Medulla oblongata (tissue), 1 donor: ENCODE measurements around the gene MYT1.

ENCODE experiments used
- DNase-seq: peaks from one replicate; pipeline ENCODE4 v3.0.0-alpha.2; 2015; ENCODE audit errors: extremely low spot score

The MYT1 gene

DNA sequence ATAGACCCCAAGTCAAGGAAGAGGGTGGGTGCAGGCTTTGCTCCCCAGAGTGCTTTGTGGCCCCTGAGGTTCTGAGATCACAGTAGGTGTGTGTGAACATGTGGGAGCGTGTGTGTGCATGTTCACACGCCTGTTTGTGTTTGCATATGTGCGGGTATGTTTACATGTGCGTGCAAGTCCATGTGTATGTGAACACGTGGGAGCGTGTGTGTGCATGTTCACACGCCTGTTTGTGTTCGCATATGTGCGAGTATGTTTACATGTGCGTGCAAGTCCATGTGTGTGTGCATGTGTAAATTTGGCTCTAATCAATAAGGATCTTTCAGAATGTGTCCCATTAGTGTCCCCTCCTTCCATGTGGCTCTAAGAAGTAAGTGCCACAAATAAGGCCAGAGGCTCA lies 49.9 kb downstream of the MYT1 start:
- DNase-seq: no peak

DNA sequence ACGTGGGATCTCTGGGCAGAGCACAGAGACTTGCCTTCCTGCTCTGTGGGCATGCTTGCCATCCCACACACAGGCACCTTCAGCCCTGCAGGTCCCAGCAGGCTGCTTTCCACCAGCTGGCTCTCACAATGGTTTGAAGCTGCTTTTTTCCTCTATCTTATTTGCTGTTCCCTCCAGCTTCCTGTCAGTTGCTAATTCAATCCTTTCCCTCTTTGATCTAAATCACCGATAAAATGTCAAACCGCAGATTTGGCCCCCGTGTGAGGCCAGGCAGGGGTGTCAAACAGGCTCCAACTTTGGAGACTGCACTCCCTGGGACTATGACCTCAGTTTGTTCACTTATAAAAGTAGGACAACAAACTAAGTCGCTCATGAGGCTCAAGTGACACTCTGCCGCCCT lies 50.7 kb downstream of the MYT1 start:
- no peak for DNase-seq

DNA sequence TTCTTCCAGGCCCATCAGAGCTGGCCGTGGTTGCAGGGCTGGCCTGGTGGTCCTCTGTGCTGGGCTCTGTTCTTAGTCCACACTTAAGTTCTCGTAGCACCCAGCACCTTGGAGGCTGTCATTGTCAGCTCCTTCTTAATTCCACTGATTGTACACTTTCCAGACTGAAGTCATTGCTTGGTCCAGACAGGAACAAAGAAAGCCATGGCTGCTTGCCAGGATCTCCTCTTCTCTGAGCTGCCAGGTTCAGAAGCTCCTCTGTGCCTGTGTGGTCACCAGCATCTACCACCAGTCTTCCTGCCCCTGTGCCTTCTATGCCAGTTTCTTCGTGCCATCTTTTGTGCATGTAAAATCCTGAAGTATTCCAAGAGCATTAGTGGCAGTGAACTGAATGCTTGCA lies 51.8 kb downstream of the MYT1 start:
- DNase-seq: peak; percentile 33

DNA sequence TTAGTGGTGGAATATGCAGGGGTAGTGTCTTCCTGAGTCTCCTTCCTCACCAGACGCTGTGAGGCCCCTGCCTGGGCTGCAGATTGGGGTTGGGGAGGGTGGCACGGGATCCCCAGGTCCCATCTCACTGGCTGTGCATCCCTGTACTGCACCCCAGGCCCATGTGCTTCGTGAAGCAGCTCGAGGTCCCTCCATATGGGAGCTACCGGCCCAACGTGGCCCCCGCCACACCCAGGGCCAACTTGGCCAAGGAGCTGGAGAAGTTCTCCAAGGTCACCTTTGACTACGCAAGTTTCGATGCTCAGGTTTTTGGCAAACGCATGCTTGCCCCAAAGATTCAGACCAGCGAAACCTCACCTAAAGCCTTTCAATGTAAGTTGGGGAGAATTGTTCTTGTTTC lies 52.7 kb downstream of the MYT1 start:
- DNase-seq: no peak

DNA sequence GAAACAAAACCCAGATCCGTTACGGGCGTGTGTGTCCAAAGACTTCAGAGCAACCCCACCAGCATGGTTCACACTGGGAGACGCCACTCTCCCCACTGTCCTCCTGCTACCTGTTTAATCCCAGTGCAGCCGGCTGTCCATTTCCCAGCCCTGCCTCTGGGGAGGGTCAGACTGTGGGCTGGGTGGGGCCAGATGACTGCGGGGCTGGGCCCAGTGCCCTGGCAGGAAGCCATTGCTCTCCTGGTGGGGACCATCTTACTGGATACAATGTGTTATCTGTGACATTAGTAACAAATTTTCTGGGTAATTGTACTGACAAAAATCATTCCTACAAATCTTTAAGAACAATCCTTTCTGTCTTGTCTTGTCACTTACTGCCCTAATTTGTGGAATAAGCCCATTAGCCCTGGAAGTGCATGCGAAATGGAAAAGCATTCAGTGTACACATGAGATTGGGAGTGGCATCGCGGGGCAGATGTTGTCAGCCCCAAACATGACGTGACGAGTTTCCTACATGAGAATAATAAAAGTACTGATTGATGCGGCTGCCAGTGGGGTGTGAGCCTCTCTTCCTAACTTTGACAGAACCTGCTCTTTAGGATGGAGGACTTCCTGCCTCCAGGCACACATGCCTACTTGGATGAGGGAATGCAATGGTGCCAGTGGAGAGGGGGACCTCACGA lies 53.4 kb downstream of the MYT1 start:
- no peak for DNase-seq

DNA sequence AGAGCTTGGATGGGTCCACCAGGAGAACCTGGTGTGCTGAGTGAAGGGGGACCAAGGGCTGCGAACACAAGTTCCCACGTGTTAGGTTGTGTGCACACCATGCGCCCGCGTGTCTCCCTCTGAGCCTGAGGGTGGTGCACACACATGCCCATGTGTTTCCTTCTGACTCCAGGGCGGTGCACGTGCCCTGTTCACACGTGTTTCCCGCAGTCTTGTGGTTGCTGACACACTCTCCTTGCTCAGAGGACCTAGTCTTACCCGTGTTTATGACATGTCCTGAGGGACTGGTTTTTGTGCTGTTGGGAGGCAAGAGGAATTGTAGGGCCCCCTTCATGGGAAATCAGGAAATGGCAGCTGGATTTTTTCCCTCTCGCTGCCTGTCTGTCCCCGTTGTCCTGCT lies 55.0 kb downstream of the MYT1 start:
- no peak for DNase-seq

DNA sequence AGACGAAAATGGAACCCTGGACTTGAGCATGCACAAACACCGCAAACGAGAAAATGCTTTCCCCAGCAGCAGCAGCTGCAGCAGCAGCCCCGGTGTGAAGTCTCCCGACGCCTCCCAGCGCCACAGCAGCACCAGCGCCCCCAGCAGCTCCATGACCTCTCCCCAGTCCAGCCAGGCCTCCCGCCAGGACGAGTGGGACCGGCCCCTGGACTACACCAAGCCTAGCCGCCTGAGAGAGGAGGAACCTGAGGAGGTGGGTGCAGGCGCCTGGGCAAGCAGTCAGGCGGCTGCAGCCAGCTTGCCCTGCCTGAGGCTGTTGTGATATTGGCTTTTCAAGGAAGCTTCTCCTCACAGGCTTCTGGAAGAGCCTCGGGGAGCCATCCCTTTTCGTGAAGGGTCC lies 55.5 kb downstream of the MYT1 start:
- DNase-seq: no peak

DNA sequence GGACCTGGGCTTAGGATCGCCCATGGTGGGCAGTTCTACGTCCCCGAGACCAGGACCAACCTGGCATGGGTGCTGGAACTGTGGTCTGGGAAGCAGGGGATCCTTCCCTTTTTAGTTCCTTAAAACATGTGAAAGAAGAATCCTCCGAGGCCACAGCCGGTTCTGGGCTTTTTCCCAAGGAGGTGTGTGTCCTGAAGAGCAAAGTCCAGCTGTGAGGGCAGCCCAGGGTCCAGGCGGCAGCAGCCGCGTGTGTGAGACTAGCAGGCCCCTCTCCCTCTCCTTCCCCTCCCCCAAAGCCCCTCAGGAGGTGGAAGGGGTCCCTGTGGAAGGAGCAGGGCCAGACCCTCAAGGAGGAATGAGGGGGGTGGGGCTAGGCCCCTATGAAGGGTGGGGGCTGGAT lies 56.2 kb downstream of the MYT1 start:
- DNase-seq: no peak

DNA sequence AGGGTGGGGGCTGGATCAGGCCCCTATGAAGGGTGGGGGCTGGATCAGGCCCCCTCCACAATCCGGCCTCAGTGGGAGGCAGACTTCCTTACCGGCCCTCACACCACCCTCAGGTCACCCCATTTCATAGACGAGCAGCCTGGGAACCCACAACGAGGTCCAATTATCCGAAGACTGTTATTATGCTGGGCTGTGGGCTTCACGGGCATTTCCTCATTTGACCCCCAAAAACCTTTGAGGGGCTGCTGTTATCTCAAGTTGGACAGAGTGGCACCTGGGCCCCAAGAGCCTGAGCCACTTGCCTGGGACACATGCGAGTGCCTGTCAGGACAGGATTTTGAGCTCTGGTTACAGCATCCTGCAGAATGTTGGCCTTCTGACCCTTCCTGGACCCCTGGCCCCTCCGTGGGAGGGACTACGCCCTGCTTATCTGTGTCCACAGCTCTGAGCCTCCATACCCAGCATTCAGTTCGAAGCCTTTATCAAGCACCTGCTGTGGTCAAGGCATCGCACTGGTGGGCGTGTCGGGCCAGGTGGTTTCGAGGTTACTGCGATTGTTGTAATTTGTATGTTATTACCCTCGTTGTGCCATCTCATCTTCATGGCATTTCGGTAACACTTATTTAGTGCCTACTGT lies 56.8 kb downstream of the MYT1 start:
- DNase-seq: no peak

DNA sequence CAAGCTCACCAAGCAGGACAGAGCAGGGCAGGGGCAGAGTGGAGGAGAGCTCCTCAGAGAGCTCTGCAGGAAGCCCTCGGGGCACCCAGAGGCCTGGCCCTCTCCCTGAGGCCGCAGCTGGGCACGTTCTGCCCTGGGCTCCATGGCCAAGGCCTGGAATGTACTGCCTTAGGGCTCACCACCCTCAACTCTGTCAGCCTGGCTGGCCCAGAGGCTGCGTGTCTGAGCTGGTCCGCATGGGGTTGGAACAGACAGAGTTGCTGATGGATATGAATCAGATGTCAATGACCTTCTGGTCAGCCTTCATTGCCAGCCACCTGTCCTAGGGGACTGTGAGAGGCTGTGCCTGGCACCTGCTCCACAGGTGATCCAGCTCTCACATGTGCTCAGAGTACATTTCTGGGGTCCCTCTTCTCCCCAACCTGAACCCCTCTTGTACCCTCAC lies 58.1 kb downstream of the MYT1 start:
- DNase-seq: no peak

DNA sequence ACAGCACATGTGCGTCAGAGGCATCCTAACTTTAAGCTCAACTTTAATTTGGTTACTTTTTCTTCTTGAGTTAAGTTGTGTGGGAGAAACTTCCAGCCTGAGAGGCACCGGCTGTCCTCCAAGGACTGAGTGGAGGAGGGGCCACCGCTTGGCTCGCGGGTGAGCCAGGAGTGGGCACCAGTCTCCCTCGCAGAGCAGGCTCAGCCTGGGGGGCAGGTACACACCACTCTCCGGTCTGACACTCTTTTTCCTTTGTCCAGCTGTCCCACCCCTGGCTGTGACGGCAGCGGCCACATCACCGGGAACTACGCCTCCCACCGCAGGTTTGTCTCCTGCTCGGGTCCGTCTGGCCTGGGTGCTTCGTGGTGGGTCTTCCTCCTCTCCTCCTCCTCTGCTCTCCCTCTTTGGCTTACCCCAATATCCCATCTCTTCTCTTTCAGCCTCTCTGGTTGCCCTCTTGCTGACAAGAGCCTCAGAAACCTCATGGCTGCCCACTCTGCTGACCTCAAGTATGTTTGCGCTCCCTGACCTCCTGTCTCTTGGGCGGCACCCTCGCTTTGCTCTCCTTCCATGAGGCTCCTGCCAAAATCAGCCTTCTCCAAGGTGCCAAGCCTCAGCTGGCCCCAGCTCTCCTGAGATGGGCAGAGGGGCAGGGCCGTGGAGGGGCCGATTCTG lies 58.7 kb downstream of the MYT1 start:
- DNase-seq: peak; percentile 35

DNA sequence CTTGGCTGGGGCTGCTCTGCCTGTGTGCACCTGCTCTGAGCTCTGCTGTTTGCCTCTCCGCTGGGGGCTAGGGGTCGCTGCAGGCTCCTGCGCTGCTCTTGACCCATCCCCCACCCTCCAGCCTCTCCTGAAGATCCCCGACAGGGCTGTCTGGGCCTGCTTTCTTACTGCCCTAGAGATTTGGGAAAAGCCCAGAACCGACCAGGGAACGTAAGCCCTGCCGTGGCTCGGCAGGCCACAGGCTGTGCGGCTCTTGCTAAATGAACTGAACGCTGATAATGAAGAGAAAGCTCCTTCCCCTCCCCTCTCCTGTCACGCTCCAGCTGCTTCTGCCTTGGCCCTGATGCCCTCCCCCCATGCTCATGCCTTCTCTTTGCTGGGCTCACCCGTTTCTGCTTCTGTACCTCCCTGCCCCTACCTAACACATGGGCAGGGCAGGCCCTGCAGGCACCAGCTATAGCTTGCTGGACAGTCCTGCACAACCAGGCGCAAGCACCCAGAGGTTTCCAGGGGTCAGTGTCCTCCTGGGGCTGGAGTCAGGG lies 59.3 kb downstream of the MYT1 start:
- peak; percentile 7 for DNase-seq

DNA sequence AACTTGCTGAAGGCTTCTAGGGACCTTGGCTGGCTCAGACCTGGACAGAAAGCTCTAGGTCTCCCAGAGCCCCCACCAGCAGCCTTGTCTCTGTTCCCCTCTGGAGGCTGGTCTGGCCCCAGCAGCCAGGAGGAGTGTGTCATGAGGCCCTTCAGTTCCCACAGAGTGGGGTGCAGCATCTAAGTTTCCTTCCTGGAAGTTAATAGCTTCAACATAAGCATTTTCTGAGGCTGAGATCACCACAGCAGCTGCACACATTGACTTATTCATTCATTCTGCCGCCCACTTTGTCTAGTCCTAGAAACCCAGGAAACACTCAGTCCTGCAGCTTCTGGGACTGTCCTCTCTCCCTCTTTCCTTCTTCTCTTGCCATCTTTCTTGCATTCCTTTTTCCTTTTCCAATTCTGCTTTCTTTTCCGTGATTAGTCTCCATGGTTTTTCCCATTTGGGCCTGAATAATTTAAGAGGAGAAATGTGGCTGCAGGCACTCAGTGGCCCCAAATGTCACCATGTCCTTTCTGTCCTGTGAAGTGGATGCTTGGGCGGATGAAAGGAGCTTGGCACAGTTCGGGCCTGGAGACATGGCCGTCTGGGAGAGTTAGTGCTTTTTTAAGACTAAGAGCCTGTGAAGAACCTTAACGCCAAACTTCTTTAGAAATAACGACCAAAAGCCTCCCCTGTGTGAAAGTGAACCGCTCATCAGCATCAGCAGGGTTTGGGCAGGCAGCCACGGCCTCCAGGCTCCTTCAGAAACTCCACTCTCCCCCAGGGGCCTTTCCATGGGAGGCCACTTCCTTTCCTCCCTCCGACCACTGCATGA lies 60.3 kb downstream of the MYT1 start:
- peak; percentile 67 for DNase-seq

DNA sequence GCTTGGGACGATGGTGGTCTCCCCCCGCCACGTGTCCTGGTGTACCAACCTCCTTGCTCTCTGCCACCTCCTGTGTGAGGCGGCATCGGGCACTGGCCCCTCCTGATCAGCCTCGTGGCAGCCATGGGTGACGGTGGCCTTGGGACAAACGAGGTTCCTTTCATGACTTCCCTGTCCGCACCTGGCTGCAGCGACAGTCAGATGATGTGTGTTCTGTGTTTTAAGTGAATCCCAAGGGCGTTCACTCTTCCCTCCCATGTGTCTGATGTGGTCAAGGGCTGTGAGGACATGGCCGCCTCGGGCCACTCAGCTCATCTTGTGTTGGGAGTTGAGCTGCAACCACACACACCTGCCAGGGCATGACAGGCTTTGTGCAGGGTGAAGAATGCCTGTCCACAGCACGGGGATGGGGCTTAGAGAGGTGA lies 60.9 kb downstream of the MYT1 start:
- no peak for DNase-seq

DNA sequence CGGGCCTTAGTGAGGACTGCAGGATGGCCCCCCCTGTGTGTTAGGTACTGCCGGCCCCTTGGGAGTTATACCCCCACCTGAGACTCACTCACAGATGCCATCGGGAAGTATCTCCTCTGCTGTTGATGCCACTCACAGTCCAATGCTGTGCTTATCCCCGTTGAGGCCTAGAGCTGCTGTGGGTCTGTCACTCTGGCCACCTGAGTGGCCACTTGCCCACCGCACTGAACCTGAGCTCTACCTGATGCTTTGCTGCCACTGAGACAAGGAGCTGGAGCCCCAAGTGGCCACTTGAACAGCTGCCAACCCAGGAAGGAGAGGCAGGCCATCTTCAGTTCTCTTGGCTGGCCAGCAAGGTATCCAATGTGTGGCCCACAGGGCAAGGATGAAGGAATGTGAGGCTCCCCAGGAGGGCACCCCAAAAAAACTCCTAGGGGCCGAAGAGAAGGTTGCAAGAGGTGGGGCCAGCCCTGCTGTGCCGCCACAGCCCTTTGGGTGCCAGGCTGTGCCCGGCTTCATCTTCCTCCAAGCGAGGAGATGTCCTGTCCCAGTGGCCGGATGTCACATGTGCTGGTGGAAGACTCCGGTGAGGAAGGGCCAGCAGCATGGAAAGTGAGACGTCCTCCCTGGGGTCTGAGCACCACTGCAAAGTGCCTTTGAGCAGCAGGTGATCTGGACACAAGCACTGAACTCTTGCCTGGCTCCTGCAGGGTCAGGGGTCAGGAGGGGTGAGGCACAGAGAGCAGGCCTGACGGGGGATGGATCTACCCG lies 61.8 kb downstream of the MYT1 start:
- DNase-seq: no peak

DNA sequence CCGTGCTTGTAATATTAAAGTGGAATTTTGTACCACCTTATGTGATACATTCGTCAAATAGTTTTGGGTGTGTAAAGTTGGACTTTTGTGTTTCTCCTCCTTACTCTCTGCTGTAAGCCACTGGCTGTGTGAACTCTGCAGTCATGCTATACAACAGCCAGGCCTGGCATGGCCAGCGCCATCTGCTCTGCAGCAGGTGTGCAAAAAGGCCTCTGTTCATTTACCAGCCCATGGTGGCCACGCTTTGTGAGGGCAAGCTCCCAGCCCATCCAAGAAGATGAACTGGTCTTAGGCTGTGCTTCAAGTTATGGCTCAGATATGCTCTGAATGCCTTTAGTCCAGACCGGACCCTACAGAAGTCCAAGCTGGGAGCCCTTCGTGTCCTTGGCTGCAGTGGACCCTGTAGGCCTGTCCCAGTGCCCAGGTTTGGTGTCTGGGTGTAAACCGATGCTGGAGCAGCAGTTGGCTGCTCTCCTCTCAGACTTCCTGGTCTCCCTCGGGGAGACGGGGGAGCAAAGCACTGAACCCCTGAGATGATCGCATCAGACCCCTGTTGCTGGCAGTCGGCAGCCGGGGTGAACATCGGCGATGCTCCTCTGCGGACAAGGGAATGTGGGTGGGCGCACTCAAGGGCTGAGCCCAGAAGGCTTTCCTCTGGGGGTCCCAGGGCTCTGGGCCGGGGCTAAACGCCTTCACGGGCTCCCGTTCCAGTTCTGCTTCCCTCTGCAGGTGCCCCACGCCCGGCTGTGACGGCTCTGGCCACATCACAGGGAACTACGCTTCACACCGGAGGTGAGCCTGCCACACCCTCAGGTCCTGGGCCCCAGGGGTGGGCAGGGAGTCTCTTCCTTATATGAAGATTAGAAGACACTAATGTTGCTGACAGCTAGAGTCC lies 62.7 kb downstream of the MYT1 start:
- DNase-seq: no peak

DNA sequence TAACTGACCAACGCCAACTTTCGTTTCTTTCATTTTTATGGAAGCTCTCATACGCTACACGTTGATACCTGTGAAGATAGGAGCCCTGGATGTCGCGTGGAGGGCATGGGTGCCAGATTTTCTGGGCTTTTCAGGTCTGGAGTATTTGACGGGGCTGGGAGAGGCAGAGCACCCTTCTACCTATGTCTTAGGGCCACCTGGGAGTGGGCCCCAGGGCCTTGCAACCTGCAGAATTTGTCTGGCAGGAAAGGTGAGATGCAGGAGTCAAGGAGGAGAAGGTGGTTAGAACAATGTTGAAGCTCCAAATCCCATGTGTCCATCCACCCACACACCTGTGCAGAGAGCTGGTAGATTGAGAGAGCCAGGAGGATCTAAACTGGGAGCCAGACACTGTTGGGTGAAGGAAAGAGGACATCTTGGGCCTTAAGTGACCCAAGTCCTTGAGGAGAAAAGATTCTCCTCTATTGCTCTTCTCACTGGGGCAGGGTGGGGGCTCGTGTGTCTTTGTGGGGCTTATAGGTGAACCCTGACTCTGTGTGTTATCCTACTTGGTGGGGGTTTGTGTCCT lies 63.9 kb downstream of the MYT1 start:
- no peak for DNase-seq

DNA sequence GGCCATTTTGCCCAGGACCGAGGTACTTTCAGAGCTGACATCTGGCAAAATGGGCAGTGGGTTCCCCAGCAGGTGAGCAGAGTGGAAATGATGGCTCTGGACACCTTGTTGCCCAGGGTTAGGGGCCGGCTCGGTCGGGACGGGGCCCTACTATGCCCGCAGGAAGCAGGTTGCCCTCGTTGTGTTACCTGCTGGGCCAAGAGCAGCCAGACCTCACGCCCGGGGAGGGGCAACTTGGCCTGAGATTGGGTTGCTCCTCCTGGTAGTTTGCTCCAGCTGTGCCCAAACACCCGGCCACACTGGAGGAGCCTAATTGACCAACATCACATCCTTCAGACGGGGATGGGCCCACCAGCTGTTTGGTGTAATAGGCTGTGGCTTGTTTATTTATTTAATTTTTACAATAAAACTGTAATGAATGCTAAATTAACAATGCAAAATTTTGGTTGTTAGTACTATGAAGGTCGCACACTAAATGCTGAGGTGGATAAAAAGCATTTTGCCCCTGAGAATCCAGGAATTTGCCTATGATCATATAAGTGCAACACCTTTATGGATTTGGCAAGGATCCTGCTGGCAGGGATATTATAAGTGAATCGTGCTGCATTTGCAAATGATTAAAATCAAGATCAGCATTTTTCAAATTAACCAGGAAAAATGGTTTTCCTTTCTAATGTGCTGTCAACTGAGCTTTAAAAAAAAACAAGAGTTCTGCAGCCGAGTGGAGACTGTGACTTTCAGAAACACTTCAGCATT lies 64.7 kb downstream of the MYT1 start:
- no peak for DNase-seq

DNA sequence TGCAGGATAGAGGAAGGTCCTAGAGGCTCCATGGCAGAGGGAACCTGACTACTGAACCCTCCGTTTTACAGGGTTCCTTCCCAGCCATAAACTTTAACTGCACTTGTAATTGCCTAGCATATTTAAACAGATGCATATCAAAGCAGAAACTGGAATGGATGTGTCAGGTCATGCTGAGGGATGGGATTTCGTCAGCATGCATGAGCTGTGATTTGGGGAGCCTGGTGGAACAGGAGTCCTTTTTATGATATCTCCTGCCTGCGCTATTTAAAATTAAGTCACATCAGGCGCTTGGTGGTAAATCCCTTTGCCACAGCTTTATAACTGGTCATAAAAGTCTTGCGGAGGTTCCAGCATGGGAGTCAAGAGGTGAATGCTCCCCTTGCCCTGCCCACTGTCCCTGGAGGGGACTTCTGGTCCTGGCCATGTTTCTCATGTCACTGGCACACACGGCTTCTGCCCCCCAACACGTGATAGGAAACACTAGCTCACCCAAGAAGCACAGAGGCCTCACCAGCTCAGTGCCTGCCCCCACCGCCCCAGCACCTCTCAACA lies 65.3 kb downstream of the MYT1 start:
- DNase-seq: no peak
